IPS-NIHi7 (cell line): ENCODE data around the gene FAM163B.

Experiments
- DNase-seq: peaks from one replicate; pipeline ENCODE4 v3.0.0; 2012; ENCODE audit warnings: mixed read lengths; ENCODE audit errors: extremely low spot score

Gene FAM163B

GRCh38 chr9:133547116-133547515 is 62.1 kb downstream of the FAM163B start:
- no peak for DNase-seq

GRCh38 chr9:133546287-133546680 is 62.9 kb downstream of the FAM163B start:
- DNase-seq: no peak

GRCh38 chr9:133545494-133546286 is 63.5 kb downstream of the FAM163B start:
- DNase-seq: no peak

- DNase-seq: no peak
These were observed 65.3 kb downstream of the FAM163B start for GRCh38 chr9:133543772-133544467.

GRCh38 chr9:133542002-133542401 is 67.2 kb downstream of the FAM163B start:
- DNase-seq: no peak

- DNase-seq: peak; percentile 49
These were observed 68.5 kb downstream of the FAM163B start for GRCh38 chr9:133540698-133541025.

GRCh38 chr9:133539991-133540697 is 69.0 kb downstream of the FAM163B start:
- no peak for DNase-seq

- peak; percentile 49 for DNase-seq
These were observed 70.0 kb downstream of the FAM163B start for GRCh38 chr9:133538851-133539833.

GRCh38 chr9:133538176-133538575 is 71.0 kb downstream of the FAM163B start:
- no peak for DNase-seq

GRCh38 chr9:133537257-133537656 is 71.9 kb downstream of the FAM163B start:
- DNase-seq: no peak

GRCh38 chr9:133536536-133536935 is 72.7 kb downstream of the FAM163B start:
- DNase-seq: no peak

GRCh38 chr9:133536080-133536479 is 73.1 kb downstream of the FAM163B start:
- no peak for DNase-seq

GRCh38 chr9:133535306-133535877 is 73.8 kb downstream of the FAM163B start:
- DNase-seq: no peak

GRCh38 chr9:133534346-133535291 is 74.6 kb downstream of the FAM163B start, which contains the start of gene ADAMTSL2:
ADAMTSL2 (plus strand) TSS chr9:133534704; CDS start chr9:133536713, 2,009 bp downstream.
- DNase-seq: peak; percentile 72

- no peak for DNase-seq
These were observed 75.3 kb downstream of the FAM163B start for GRCh38 chr9:133533857-133534256.

- DNase-seq: peak; percentile 74
These were observed 76.1 kb downstream of the FAM163B start for GRCh38 chr9:133532937-133533668.

GRCh38 chr9:133531293-133531692 is 77.9 kb downstream of the FAM163B start:
- no peak for DNase-seq

GRCh38 chr9:133529874-133530273 is 79.3 kb downstream of the FAM163B start:
- DNase-seq: no peak

- DNase-seq: no peak
These were observed 79.7 kb downstream of the FAM163B start for GRCh38 chr9:133529457-133529856.
